Islet of Langerhans (tissue), 1 donor: ENCODE data around the gene TRIM28.

ENCODE experiments used
- FAIRE-seq: peaks from one replicate; lab custom pipeline; 2011; peaks lifted over from hg19 to GRCh38; lab: Jason Lieb, UNC

Gene TRIM28

DNA sequence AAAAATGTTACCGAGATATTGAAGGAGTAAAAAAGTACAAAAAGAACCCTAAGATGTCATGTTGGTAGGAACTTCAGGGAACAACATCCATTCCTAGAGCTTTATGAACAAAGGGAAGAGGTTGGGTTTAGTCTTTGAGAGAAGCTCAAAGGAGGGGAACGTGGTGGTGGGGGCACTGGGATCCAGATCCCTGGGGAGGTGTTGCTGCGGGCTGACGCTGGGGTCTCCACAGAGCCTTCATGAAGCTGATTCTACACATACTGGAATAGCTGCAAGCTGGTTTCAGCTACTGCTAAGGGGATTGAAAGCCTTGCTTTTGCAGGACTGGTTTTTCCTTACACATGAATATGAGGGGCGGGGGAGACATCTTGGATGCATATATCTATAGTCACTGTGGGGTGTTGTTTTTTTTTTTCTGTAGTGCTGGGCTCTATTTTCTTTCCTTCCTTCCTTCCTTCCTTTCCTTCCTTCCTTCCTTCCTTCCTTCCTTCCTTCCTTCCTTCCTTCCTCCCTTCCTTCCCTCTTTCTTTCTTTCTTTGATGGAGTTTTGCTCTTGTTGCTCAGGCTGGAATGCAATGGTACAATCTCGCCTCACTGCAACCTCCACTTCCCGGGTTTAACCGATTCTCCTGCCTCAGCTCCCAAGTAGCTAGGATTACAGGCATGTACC is 35.7 kb downstream of the TRIM28 start:
- FAIRE-seq, result no peak

GRCh38 chr19:58581227-58582141 is 37.6 kb downstream of the TRIM28 start:
- no peak for FAIRE-seq

DNA sequence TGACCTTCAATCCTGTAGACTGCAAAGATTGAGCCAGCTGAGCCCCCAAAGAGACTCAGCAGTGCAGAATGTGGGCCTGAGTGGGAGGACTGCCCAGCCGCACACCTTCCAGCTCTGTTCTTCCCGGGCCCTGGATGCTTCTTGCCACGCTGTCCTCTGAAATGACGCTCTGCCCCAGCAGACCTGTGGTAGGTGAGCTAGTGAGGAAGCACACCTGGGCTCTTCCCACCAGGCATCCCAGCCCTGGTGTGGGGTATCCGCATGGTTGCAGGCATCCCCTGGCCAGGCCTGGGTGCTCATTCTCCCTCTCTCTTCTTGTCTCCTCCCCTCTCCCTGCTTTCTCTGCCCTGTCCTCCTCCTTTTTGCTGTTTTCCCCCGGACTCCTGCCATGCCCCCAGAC is 39.1 kb downstream of the TRIM28 start:
- FAIRE-seq, result no peak

DNA sequence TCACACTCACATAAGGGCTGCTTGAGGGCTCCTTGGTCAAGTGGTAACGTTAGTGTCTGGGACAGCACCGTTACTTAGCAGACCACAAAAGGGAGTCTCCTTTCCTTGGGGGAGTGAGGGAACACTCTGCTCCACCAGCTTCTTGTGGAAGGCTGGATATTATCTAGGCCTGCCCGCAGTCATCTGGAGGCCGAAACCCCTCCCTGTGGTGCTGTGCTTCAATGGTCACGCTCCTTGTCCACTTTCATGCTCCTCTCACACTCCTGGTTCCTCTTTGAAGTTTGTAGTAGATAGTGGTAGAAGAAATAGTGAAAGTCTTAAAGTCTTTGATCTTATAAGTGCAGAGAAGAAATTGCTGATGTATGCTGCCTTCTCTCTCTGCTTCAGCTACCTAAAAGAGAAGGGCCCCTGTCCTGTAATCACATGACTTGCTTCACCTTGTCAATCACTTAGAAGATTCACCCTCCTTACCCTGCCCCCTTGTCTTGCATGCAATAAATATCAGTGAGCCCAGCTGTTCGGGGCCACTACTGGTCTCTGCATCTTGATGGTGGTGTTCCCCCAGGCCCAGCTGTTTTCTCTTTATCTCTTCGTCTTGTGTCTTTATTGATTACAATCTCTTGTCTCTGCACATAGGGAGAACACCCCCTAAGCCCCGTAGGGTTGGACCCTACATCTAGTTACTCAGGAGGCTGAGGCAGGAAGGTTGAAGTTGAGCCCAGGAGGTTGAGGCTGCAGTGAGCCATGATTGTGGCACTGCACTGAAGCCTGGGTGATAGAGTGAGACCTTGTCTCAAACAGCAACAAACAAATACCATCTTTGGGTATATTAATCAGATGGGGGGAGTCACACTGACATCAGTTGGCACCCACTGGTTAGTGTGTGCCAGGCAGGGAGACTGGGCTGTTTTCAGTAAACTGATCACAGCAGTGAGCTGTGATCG is 40.9 kb downstream of the TRIM28 start:
- no peak for FAIRE-seq

DNA sequence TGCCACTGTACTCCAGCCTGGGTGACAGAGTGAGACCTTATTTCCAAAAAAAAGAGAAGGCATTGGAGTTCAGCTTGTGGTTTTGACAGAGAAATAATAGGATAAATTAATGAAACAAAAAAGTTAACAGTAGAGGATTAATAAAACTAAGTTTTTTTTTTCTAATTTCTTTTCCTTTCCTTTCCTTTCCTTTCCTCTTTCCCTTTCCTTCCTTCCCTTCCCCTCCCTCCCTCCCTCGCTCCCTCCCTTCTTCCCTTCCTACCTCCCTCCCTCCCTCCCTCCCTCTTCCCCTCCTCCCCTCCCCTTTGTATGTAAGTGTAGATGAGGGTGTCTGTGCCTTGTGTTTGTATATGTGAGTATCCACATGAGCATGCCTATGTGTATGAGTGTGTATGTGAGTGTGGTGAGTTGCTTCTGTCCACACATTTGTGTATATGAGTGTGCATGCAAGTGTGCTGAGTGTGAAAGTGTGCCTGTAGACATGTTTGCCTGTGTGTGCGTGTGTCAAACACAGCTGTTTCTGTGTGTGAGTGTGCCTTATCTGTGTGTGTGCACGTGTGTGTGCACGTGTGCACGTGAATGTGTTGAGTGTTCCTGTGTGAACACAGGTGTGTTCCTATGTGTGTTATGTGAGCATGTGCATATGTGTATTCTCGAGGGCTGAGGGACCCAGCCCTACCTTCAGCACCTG is 41.7 kb downstream of the TRIM28 start:
- no peak for FAIRE-seq

- no peak for FAIRE-seq
Measured at GRCh38 chr19:58586133-58586765, 42.4 kb downstream of the TRIM28 start.
